ENCODE data around the gene CTBP1. TPM values are rescaled to one million over a fixed set of nuclear protein-coding genes. Genes with fewer than 3 reads are reported as not detected.
A peak's percentile ranks its signal among the peaks of the same experiment; 100 is the strongest.

CTBP1 gene
- total and polyA plus RNA-seq, 2 donors (not counting 1 experiment from before 2014, with no cell fraction given): 212 to 343 TPM

DNA sequence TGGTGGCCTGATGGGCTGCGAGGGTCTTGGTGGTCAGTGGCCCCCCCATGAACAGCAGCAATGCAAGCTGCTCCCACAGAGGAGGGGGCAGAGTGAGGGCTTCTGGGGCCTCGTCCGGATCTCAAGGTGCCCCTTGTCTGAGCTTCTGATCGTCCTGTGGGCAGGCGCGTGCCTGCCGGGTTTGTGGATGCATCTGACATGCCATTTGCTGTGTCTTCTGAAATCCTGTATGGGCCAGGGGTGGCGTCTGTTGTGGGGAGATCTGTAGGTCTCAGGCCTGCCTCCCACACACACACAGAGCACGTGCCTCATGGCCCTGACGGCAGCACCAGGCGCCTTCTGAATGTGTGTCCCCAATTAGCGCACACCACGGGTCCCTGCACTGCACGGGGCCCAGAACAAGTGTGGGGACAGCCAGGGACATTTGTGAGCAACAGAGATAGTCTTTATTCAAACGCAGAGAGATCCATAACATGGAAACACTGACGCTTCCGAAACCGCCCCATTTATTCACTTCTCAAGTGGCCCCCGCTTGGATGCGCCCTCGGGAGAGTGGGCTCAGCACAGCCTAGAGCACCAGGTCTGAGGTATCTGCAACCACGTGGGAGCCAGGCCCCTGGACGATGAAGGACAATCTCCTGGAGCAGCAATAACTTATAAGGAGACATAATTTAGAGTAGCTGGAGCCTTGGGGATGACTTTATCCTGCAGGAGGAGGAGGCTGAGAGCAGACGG is 82.3 kb downstream of the CTBP1 start:
- H3K27me3 Mint-ChIP-seq: peaks cover 3% of the 10 kb centered on the region
- intact Hi-C loops (cut with micrococcal nuclease): loop anchor here (1.0 to 2.0 kb wide), 9 partner anchors 35 to 185 kb away; partner anchors contain the start of genes CTBP1, MAEA and UVSSA
- no peak for DNase-seq
- Histone ChIP-seq H3K4me1 (ENCODE audit: control insufficient read depth in 2 of 2, insufficient read depth in 2 of 2, low read length in 2 of 2) (peaks cover 45 to 57% of the 10 kb centered on the region in 2 donors), H3K79me2 (ENCODE audit: control insufficient read depth, insufficient read depth, low read length) (peaks cover 25% of the 10 kb centered on the region), H3K9me3 (ENCODE audit: control extremely low read depth in 1 of 3, control insufficient read depth in 2 of 3, insufficient read depth in 1 of 3, low read length in 2 of 3) (peaks cover 0 to 23% (median 8%) of the 10 kb centered on the region in 3 donors), H4K20me1 (ENCODE audit: control insufficient read depth, insufficient read depth, low read length, poor library complexity, severe bottlenecking) (peaks cover 7% of the 10 kb centered on the region), H3K36me3 (replicated peaks in 1 of 2; ENCODE audit: control extremely low read depth in 1 of 2, control insufficient read depth in 1 of 2, extremely low read depth in 1 of 2, insufficient read depth in 2 of 2, low read length in 1 of 2) (no peaks in the 10 kb centered on the region), H3K9ac (ENCODE audit: low read length) (peak overlapping the region; percentile 91), H3K27me3 (replicated peaks in 1 of 4; ENCODE audit: control extremely low read depth in 1 of 4, control insufficient read depth in 3 of 4, insufficient read depth in 4 of 4, low read length in 3 of 4) (peaks cover 0 to 13% (median 6%) of the 10 kb centered on the region in 4 experiments), H3K27ac (ENCODE audit: low read length in 2 of 2) (no peak overlapping the region), H3K4me2 (replicated peaks; ENCODE audit: low read depth, low read length, poor library complexity, severe bottlenecking) (peak overlapping the region; percentile 89), H3K4me3 (ENCODE audit: control extremely low read depth in 1 of 5, extremely low read depth in 1 of 5, insufficient read depth in 1 of 5, low read depth in 2 of 5, low read length in 4 of 5) (peak overlapping the region; percentile 67 to 97 (median 92)), H2AFZ (ENCODE audit: insufficient read depth, low read depth, low read length, poor library complexity, severe bottlenecking) (peak overlapping the region; percentile 96)
- TF ChIP-seq, protein P1, sequence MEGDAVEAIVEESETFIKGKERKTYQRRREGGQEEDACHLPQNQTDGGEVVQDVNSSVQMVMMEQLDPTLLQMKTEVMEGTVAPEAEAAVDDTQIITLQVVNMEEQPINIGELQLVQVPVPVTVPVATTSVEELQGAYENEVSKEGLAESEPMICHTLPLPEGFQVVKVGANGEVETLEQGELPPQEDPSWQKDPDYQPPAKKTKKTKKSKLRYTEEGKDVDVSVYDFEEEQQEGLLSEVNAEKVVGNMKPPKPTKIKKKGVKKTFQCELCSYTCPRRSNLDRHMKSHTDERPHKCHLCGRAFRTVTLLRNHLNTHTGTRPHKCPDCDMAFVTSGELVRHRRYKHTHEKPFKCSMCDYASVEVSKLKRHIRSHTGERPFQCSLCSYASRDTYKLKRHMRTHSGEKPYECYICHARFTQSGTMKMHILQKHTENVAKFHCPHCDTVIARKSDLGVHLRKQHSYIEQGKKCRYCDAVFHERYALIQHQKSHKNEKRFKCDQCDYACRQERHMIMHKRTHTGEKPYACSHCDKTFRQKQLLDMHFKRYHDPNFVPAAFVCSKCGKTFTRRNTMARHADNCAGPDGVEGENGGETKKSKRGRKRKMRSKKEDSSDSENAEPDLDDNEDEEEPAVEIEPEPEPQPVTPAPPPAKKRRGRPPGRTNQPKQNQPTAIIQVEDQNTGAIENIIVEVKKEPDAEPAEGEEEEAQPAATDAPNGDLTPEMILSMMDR (IDR thresholded peaks at IDR 0.05): no peak
- no peak for TF ChIP-seq EZH2 (IDR thresholded peaks at IDR 0.05; ENCODE audit: borderline replicate concordance, insufficient read depth, low read depth, low read length, poor library complexity, severe bottlenecking)
- ChIA-PET CTCF (interaction anchor here (0.7 to 3.4 kb wide), 21 partner anchors 9 to 424 kb away, joined by 3 to 33 read pairs (median 5); partner anchors contain the start of genes CTBP1, MAEA and UVSSA), POLR2A (interaction anchor here (1.4 to 2.5 kb wide), 3 partner anchors 82 to 180 kb away, joined by 4 to 7 read pairs (median 5); partner anchors contain the start of genes CTBP1 and UVSSA)
- H3K4me1 Mint-ChIP-seq: peaks cover 55% of the 10 kb centered on the region
- H3K4me3 Mint-ChIP-seq: peak overlapping the region; percentile 86
- peak overlapping the region; percentile 79 for H3K27ac Mint-ChIP-seq
- H3K9me3 Mint-ChIP-seq (ENCODE audit: insufficient read depth): no peaks in the 10 kb centered on the region
- no peak for ATAC-seq (ENCODE audit: low read depth)
- 58% methylated on average over 18 of the region's 24 CpGs for WGBS (ENCODE audit: insufficient coverage)
